SK-N-SH (cell line): Measurements from ENCODE around the gene TRPC4AP. TPM values are rescaled to one million over a fixed set of nuclear protein-coding genes. Genes with fewer than 3 reads are reported as not detected.

Experiments
- CTCF ChIA-PET: fragments of 300-600, 350-600 bp; formaldehyde crosslinking; extraction: SDS; loops from one replicate; lab custom pipeline; 2021; lab: Yijun Ruan, JAX
- POLR2A ChIA-PET: fragments of 350-600 bp; sonication (Branson Sonifier 250); formaldehyde crosslinking; extraction: SDS; loops from one replicate; lab custom pipeline; 2020; ENCODE audit warnings: antibody characterized with exemption, inconsistent platforms; lab: Yijun Ruan, JAX
- DNase-seq: peaks from one replicate; pipeline ENCODE4 v3.0.0; 2012
- H2AFZ ChIP-seq: fragments of 200-600 bp; sonication (generic); 2 replicates; pipeline ENCODE4 v1.8.1; 2016; ENCODE audit warnings: antibody characterized with exemption, mild to moderate bottlenecking, low read depth
- H3F3A ChIP-seq: fragments of 200-600 bp; sonication (generic); replicated peaks from 2 replicates; pipeline ENCODE3; 2016; ENCODE audit warnings: antibody characterized with exemption, mild to moderate bottlenecking; ENCODE audit not compliant: insufficient read depth
- H3K27ac ChIP-seq, 2 experiments: fragments of 200-500 bp in 1 of 2; fragments of 200-600 bp in 1 of 2; sonication (Bioruptor generic) in 1 of 2; sonication (generic), shearing (Covaris generic) in 1 of 2; 2 replicates each; pipeline versions ENCODE4 v1.5.1 to v1.6.1; 2014 to 2016; ENCODE audit warnings: low read depth in 2 of 2, inconsistent platforms in 1 of 2, low read length in 1 of 2, mild to moderate bottlenecking in 1 of 2, mixed read lengths in 1 of 2
- H3K27me3 ChIP-seq: fragments of 200-600 bp; sonication (generic), shearing (Covaris generic); 2 replicates; pipeline ENCODE4 v1.6.1; 2016; ENCODE audit warnings: mixed run types; ENCODE audit not compliant: insufficient read depth
- H3K36me3 ChIP-seq, 2 experiments: fragments of 200-500 bp in 1 of 2; fragments of 200-600 bp in 1 of 2; sonication (Bioruptor generic) in 1 of 2; sonication (generic) in 1 of 2; replicated peaks in 1 of 2; 2 replicates each; pipeline versions ENCODE3 to v1.5.1; 2014 to 2016; ENCODE audit warnings: low read length in 1 of 2, mild to moderate bottlenecking in 1 of 2; ENCODE audit not compliant: insufficient read depth in 2 of 2, control insufficient read depth in 1 of 2
- H3K4me1 ChIP-seq, 2 experiments: fragments of 200-500 bp in 1 of 2; fragments of 200-600 bp in 1 of 2; sonication (Bioruptor generic) in 1 of 2; sonication (generic), shearing (Covaris generic) in 1 of 2; 2 replicates each; pipeline versions ENCODE4 v1.5.1 to v1.6.1; 2014 to 2016; ENCODE audit warnings: low read depth in 1 of 2, low read length in 1 of 2, mixed run types in 1 of 2; ENCODE audit not compliant: insufficient read depth in 2 of 2, control insufficient read depth in 1 of 2
- H3K4me2 ChIP-seq: fragments of 200-600 bp; sonication (generic), shearing (Covaris generic); 2 replicates; pipeline ENCODE4 v1.6.1; 2017; ENCODE audit warnings: mixed run types
- H3K4me3 ChIP-seq, 2 experiments: fragments of 200-500 bp in 1 of 2; fragments of 200-600 bp in 1 of 2; sonication (Bioruptor generic) in 1 of 2; sonication (generic), shearing (Covaris generic) in 1 of 2; 2 replicates each; pipeline versions ENCODE4 v1.5.1 to v1.8.1; 2014 to 2016; ENCODE audit warnings: low read depth in 2 of 2, inconsistent platforms in 1 of 2, low read length in 1 of 2, mild to moderate bottlenecking in 1 of 2, mixed read lengths in 1 of 2, moderate library complexity in 1 of 2
- H3K79me2 ChIP-seq: fragments of 200-600 bp; sonication (generic); 2 replicates; pipeline ENCODE4 v1.8.1; 2017; ENCODE audit warnings: mild to moderate bottlenecking; ENCODE audit not compliant: insufficient read depth
- H3K9ac ChIP-seq: fragments of 200-600 bp; sonication (generic); 2 replicates; pipeline ENCODE4 v1.6.1; 2017; ENCODE audit warnings: mixed run types
- H3K9me2 ChIP-seq: fragments of 200-600 bp; sonication (generic); 2 replicates; pipeline ENCODE4 v1.6.1; 2017; ENCODE audit warnings: mixed run types
- H3K9me3 ChIP-seq: fragments of 200-600 bp; sonication (generic); 2 replicates; pipeline ENCODE4 v1.6.1; 2017; ENCODE audit warnings: mixed run types, mild to moderate bottlenecking, moderate library complexity
- H4K20me1 ChIP-seq: fragments of 200-600 bp; sonication (generic); 2 replicates; pipeline ENCODE4 v1.6.1; 2017; ENCODE audit warnings: mild to moderate bottlenecking, mixed run types; ENCODE audit not compliant: insufficient read depth
- GABPA ChIP-seq: IDR thresholded peaks from 2 replicates; pipeline ENCODE4 v1.4.0; 2012; ENCODE audit warnings: low read depth, mild to moderate bottlenecking
- GATA2 ChIP-seq: sonication (generic); formaldehyde crosslinking; IDR thresholded peaks from 2 replicates; pipeline ENCODE4 v1.5.0; 2020; ENCODE audit warnings: mild to moderate bottlenecking, missing genetic modification reagents
- JUND ChIP-seq: IDR thresholded peaks from 2 replicates; pipeline ENCODE4 v1.4.0; 2012
- NFIC ChIP-seq: IDR thresholded peaks from 2 replicates; pipeline ENCODE4 v1.4.0; 2012; ENCODE audit warnings: borderline replicate concordance
- NRF1 ChIP-seq: IDR thresholded peaks from 2 replicates; pipeline ENCODE4 v1.6.1; 2012; ENCODE audit warnings: low read depth, mild to moderate bottlenecking, low read length
- RXRA ChIP-seq: IDR thresholded peaks from 2 replicates; pipeline ENCODE4 v1.4.0; 2012; ENCODE audit warnings: low read depth, mild to moderate bottlenecking, borderline replicate concordance
- SIN3A ChIP-seq: IDR thresholded peaks from 2 replicates; pipeline ENCODE4 v1.6.1; 2012; ENCODE audit warnings: low read depth, mild to moderate bottlenecking, low read length, moderate library complexity, borderline replicate concordance
- SMC3 ChIP-seq: IDR thresholded peaks from 2 replicates; pipeline ENCODE4 v1.6.1; 2012; ENCODE audit warnings: low read depth, low read length, improper control_type of control experiment
- WGBS: methylation state at CpG from one replicate; pipeline ENCODE4 v1.1.6; 2017; ENCODE audit warnings: low lambda C conversion rate; 5-methylcytosine and 5-hydroxymethylcytosine counted together
- polyA plus RNA-seq, 3 experiments: library from polyadenylated mRNA; depleted of rRNA; stranded (reverse); fragments of >200 nt; gene quantifications; 2 replicates each; pipeline ENCODE4 v1.2.3, GENCODE V29; 2012
- TF ChIP-seq, protein P1 (sequence below): IDR thresholded peaks from 2 replicates; pipeline ENCODE4; 2012
- TF ChIP-seq, protein P2 (sequence below): fragments of 200-600 bp; sonication (generic); IDR thresholded peaks from 2 replicates; pipeline ENCODE4 v1.6.1; 2017; ENCODE audit warnings: antibody characterized with exemption, mild to moderate bottlenecking, moderate library complexity
- TF ChIP-seq, protein P3 (sequence below): IDR thresholded peaks from 2 replicates; pipeline ENCODE4 v1.4.0; 2012; ENCODE audit warnings: low read depth, borderline replicate concordance
- TF ChIP-seq, protein P4 (sequence below): IDR thresholded peaks from 2 replicates; pipeline ENCODE4 v1.6.1; 2012; ENCODE audit warnings: mild to moderate bottlenecking, low read depth, low read length, moderate library complexity

TRPC4AP gene
- polyA plus RNA-seq, 1 of the 3 experiments (the other 2 are of a cell fraction), result 57.4 TPM

DNA sequence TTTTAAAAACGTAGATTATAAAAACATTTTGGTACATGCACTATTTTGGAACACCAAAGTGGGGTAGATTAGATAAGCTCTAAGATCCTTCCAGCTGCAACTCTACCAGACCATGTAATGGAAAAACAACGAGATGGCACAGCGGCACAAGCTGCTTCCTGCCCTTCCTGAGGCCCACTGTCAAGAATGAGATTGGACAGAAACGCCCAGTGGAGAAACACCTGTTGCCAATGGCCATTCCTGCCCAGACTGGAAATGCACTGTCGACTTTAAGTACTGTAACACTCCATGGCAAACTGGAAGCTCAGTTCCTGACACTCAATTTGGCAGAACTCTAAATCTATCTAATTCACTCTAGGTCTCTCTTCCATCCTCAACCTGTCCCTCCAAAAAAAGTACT, 33.1 kb upstream of the TRPC4AP start:
- H3K4me3 ChIP-seq, result no peak overlapping the region
- H3K9me2 ChIP-seq, result no peaks in the 10 kb centered on the region
- H3K4me1 ChIP-seq, result 0 out of 4 replicates have a peak, but pooled peaks cover 0 to 4% of the 10 kb centered on the region in 2 experiments
- H3K79me2 ChIP-seq, result no peaks in the 10 kb centered on the region
- DNase-seq, result no peak
- POLR2A ChIA-PET, result no interaction called here
- CTCF ChIA-PET, result interaction anchor here (1.3 to 2.2 kb wide), 2 partner anchors 19 to 33 kb away, joined by 3 to 5 read pairs; no protein-coding TSS in a partner anchor
- TF ChIP-seq GABPA (no peak), JUND (no peak), NRF1 (no peak), RXRA (no peak), GATA2 (no peak), SIN3A (no peak), SMC3 (no peak), NFIC (no peak)
- TF ChIP-seq, protein P1, sequence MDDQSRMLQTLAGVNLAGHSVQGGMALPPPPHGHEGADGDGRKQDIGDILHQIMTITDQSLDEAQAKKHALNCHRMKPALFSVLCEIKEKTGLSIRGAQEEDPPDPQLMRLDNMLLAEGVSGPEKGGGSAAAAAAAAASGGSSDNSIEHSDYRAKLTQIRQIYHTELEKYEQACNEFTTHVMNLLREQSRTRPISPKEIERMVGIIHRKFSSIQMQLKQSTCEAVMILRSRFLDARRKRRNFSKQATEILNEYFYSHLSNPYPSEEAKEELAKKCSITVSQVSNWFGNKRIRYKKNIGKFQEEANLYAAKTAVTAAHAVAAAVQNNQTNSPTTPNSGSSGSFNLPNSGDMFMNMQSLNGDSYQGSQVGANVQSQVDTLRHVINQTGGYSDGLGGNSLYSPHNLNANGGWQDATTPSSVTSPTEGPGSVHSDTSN, result no peak
- TF ChIP-seq, protein P2, sequence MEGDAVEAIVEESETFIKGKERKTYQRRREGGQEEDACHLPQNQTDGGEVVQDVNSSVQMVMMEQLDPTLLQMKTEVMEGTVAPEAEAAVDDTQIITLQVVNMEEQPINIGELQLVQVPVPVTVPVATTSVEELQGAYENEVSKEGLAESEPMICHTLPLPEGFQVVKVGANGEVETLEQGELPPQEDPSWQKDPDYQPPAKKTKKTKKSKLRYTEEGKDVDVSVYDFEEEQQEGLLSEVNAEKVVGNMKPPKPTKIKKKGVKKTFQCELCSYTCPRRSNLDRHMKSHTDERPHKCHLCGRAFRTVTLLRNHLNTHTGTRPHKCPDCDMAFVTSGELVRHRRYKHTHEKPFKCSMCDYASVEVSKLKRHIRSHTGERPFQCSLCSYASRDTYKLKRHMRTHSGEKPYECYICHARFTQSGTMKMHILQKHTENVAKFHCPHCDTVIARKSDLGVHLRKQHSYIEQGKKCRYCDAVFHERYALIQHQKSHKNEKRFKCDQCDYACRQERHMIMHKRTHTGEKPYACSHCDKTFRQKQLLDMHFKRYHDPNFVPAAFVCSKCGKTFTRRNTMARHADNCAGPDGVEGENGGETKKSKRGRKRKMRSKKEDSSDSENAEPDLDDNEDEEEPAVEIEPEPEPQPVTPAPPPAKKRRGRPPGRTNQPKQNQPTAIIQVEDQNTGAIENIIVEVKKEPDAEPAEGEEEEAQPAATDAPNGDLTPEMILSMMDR, result no peak
- TF ChIP-seq, protein P3, sequence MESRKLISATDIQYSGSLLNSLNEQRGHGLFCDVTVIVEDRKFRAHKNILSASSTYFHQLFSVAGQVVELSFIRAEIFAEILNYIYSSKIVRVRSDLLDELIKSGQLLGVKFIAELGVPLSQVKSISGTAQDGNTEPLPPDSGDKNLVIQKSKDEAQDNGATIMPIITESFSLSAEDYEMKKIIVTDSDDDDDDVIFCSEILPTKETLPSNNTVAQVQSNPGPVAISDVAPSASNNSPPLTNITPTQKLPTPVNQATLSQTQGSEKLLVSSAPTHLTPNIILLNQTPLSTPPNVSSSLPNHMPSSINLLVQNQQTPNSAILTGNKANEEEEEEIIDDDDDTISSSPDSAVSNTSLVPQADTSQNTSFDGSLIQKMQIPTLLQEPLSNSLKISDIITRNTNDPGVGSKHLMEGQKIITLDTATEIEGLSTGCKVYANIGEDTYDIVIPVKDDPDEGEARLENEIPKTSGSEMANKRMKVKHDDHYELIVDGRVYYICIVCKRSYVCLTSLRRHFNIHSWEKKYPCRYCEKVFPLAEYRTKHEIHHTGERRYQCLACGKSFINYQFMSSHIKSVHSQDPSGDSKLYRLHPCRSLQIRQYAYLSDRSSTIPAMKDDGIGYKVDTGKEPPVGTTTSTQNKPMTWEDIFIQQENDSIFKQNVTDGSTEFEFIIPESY, result no peak
- TF ChIP-seq, protein P4, sequence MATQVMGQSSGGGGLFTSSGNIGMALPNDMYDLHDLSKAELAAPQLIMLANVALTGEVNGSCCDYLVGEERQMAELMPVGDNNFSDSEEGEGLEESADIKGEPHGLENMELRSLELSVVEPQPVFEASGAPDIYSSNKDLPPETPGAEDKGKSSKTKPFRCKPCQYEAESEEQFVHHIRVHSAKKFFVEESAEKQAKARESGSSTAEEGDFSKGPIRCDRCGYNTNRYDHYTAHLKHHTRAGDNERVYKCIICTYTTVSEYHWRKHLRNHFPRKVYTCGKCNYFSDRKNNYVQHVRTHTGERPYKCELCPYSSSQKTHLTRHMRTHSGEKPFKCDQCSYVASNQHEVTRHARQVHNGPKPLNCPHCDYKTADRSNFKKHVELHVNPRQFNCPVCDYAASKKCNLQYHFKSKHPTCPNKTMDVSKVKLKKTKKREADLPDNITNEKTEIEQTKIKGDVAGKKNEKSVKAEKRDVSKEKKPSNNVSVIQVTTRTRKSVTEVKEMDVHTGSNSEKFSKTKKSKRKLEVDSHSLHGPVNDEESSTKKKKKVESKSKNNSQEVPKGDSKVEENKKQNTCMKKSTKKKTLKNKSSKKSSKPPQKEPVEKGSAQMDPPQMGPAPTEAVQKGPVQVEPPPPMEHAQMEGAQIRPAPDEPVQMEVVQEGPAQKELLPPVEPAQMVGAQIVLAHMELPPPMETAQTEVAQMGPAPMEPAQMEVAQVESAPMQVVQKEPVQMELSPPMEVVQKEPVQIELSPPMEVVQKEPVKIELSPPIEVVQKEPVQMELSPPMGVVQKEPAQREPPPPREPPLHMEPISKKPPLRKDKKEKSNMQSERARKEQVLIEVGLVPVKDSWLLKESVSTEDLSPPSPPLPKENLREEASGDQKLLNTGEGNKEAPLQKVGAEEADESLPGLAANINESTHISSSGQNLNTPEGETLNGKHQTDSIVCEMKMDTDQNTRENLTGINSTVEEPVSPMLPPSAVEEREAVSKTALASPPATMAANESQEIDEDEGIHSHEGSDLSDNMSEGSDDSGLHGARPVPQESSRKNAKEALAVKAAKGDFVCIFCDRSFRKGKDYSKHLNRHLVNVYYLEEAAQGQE, result no peak
- H2AFZ ChIP-seq, result no peak overlapping the region
- no peaks in the 10 kb centered on the region for H3K27me3 ChIP-seq
- no peak overlapping the region for H3K4me2 ChIP-seq
- H4K20me1 ChIP-seq, result no peaks in the 10 kb centered on the region
- no peak overlapping the region for H3K9ac ChIP-seq
- peaks cover 24 to 39% of the 10 kb centered on the region in 2 experiments for H3K36me3 ChIP-seq
- WGBS, result 84% methylated on average over 5 of the region's 5 CpGs
- H3F3A ChIP-seq, result peaks cover 8% of the 10 kb centered on the region
- no peak overlapping the region for H3K27ac ChIP-seq
- H3K9me3 ChIP-seq, result no peaks in the 10 kb centered on the region
